T-helper 2 cell (primary cell): ENCODE data around the gene ISLR.
A peak's percentile ranks its signal among the peaks of the same experiment; 100 is the strongest.

ENCODE experiments used
- DNase-seq, 5 experiments: peaks; one replicate each; pipeline versions ENCODE4 v3.0.0 to v3.0.0-alpha.2; 2012 to 2022
- total RNA-seq, 2 donors: gene quantifications; one replicate each; lab custom pipeline; 2026; lab: John Stamatoyannopoulos, UW

ISLR gene, protein sequence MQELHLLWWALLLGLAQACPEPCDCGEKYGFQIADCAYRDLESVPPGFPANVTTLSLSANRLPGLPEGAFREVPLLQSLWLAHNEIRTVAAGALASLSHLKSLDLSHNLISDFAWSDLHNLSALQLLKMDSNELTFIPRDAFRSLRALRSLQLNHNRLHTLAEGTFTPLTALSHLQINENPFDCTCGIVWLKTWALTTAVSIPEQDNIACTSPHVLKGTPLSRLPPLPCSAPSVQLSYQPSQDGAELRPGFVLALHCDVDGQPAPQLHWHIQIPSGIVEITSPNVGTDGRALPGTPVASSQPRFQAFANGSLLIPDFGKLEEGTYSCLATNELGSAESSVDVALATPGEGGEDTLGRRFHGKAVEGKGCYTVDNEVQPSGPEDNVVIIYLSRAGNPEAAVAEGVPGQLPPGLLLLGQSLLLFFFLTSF
- 0 to 0.07 reads per million in 2 donors for total RNA-seq

DNA sequence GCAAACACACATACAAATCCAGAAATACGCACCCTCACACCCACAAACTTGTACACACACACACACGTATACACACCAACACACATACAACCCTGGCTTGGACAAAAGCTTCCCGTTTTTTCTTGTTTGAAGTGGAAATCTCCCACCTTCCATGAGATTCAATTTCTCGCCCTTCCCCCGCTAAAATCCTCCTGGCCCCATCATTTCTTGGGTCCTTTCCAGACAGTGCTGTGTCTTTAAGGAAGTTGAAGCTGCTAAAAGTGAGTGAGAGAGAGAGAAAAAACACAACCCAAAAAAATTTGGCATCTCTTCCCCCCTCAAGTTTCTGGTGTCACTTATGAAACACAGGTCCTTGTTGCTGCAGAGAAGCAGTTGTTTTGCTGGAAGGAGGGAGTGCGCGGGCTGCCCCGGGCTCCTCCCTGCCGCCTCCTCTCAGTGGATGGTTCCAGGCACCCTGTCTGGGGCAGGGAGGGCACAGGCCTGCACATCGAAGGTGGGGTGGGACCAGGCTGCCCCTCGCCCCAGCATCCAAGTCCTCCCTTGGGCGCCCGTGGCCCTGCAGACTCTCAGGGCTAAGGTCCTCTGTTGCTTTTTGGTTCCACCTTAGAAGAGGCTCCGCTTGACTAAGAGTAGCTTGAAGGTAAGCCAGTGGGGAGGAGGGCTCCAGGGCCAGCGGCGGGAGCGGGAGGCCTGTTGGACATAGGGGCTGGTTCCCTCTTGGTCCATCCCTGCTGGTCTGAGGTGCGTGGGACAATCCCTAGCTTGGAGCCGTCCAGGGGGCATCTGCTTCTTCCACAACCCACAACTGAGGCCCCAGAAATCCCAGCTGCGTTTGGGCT, at the start of gene ISLR:
Gene ISLR, plus strand, starts transcription at position 331 of the 839 bp plus-strand sequence. CDS start 1,149 bp downstream, outside the sequence.
- no peak for DNase-seq

DNA sequence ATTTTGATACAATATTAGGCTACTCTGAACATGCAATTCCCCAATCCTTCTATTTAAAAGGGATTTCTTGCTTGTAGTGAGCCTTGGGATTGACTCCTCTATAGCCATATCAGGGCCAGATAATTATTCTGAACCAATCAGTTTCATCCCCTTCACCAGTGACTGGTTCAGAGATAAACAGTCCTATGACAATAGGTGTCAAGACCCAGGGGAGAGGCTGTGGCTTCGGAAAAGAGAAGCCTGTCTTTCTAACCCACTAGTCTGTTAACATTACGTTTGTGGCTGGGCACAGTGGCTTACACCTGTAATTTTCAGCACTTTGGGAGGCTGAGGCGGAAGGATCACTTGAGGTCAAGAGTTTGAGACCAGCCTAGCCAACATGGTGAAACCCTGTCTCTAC, 49.3 kb upstream of the ISLR start:
- no peak for DNase-seq

DNA sequence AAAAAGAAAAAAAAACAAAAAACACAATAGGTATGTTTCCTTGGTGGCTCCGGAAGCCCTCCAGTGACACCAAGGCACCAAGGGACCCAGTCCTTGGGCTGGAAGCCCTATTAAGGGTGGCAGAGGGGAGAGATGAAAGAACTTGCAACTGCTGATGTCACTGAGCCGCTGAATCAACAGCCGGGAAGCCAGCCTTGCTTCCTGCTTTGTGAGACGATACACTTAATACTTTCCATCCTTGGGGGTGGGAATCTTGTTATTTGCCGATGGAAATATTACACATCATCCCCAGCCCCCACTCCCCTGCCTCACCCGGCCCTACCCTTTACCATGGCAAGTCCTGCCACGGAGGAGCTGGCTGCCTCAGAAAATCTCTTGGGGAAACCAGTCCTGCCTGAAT, 48.8 kb upstream of the ISLR start:
- no peak for DNase-seq

DNA sequence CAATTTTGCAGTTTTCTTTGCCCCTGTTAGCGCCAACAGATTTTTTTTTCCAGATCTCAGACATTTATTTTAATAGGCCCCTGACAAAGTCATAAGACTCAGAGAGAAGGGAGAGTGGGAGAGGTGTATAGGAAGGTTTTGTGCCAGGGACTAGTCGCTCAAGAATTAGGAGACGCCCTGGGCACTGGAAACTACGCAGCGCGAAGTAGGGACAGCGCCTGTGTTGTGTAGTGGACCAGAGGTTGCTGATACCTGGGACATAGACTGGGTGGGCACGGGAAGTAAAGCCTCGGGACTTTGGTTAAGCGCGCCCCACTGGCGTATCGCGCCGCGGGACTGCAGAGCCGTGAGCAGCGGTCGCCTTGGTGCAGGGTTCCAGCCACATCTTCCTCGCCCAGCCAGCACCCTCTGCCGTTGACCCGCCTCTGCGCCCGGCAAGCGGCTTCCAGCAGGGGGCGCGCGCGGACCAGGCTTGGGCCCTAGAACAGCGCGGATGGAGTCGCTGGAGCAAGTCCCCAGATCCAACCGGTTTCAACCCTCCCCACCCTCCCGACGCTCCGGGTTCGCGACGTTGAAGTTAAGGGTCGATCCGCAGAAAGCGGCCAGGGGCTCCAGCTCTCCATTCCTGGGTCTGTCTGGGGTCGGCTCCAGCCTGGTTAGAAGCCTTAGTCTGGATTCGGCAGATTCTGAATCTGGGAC, 46.1 kb upstream of the ISLR start:
- DNase-seq, result peak; percentile 46 to 81 (median 70)

DNA sequence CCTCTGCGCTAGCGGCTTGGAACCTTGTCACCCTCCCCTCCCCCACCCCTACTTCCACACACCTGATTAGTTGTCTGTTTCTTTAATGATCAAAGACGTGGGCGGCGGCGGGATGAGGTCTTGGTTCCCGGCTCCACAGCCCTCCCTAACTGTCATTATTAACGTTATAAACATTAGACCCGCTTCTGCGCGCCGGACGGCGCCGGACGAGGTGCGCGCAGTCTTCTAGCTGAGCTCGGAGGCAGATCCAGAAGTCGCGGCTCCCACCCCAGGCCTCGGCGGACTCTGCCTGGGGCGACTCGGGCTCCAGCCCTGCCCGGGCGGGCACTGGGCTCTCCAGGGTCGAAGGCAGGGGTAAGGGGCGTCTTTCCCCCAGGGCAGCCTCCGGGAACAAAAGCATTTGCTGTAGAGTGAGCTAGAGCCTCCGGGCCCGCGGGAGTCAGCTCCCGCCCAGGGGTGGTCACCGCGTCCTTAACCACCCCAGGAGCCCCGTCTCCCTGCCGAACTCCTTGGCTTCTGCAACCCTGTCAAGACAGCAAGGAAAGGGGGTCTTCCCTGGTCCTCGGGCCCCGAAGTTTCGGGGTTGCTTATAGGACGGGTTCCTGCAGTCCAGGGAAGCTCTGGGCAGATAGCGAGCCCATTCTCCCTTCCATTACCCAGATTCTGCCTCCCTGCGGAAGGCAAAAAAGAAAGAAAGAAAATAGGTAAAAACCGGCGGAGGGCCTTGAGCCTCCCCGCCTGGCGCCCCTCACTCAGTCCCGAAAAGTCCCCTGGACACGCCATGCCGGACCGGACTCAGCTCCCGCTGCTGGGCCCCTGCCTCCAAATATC, 45.3 kb upstream of the ISLR start:
- no peak for DNase-seq

DNA sequence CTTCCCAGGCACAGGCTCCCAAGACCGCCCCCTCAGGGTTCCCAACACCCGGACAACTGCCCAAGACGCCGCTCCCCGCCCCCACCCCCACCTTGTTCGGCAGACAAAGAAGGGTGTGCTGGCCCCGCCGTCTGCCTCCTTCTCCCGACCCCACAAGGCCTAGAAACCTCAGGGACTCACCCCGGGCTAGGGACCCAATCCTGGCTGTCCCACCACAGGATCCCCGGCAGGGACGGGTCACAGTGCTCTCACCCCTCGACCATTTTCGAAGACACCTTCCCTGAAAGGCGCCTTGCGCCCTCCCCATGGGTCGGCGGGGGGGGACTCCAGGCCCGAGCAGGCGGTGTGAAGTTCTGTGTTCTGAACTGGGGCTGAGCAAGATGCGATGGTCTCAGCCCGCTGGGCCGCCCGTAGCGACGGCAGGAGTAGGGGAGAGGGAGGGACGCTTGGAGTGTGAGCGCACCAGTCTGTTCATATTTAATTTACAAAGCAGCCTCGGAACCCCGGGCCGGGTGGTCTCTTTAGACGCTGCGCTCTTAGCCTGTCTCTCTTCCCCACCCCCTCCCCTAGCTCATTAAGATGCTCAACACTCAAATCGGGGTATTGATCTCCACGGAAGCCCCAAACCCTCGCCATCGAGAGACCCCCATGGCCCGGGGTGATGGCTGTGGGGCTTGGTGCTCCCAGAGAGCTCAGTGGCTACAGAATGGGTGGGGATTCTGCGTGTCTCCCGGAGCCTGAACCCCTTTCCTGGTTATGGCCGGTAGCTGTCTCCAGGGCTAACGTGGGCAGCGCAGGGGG, 44.5 kb upstream of the ISLR start:
- DNase-seq, result no peak

DNA sequence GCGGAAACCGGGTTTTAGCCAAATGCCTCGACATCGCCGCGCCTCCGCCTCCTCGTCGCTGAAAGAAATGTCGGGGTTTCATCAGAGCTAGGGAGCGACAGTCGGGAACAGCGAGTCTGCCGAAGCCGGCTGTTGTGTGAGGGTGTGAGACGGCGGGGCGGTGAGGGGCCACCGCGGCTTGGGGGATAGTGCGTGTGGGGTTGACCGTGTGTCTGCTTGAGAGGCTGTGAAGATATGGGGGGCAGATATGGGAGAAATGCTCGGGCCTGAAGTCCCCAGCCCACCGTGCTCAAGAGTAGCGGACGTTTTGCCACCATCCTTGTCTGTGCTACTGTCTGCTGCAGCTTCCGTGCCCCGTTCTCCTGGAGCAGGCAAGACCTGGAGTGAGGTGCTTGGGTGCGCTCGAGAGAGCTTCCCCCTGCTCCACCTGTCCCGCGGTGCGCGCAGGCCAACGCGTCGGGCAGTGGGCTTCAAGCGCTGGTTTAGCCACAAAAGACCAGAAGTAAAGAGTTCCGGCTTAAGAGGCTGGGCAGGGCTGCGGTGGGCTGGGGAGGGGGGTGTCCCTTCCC, 43.8 kb upstream of the ISLR start:
- DNase-seq, result no peak

DNA sequence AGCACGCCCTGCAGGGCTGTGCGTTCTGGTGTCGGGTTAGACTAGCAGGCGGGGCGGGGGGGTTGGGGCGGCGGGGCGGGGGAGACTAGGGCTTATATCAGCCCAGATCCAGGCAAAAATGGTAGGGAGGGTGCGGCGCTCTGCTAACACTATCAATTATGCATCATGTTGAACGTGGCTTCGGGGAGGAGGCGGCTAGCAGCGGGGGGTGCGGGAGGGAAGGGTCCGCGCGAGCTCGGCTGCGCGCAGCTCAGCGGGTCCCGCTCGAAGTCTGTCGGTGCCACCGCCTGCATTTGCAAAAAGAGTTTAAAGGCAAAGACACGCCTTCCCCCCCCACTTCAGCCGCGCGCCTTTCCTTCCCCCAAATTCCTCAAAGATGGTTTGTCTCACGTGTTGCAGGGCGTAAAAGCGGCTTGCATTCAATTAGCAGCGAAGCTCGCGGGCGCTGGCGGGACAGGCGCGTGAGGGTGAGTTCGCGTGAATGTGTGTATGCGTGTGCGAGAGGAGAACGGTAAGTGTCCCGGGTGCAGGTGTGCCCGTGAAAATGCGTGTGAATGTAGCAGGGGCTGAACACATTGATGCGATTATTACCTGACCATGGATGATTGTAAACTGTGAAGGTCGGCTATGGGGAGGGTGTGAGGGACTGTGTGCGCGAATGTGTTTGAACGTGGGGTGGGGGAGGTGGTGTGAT, 43.2 kb upstream of the ISLR start, which contains the start of gene ISLR2:
Gene ISLR2, plus strand, starts transcription at position 432 of the 694 bp plus-strand sequence. CDS start 2,169 bp downstream, outside the sequence.
- DNase-seq, result peak in 1 of 5 experiments; percentile 17

DNA sequence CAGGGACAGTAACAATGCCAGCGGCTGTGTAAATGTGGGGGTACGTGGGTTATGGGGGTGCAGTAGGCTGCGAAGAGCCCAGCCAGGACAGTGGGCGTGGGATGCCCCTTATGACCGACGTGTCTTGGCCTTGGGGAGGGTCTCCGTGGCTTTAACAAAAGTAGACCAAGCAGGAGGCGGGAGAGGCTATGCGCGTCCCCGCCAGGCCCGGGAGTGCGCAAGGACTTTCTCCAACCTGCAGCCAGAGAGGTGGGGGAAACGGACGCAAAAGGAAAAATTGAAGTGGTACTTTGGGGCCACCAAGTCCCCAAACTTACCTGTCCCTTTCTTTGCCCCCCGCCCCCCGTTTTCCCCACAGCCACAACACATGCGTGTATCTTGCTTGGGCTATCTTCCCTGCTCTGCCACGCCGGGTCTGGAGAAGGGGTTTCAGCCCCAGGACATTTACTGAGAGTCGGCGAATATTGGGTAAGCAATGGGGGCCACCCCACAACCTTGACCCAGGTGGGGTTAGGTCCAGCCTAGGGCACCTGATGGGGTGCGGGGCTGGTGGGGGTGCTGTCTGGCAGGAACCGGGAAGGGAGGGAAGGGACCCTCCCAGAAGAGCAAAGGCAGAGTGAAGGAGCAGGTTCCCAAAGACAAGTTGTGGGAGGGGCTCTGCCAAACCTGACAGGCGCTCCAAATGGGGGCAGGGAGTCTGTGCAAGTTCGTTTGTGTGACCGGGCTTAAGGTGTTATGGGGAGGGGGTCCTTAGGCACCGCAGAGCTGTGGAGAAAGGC, 42.5 kb upstream of the ISLR start:
- DNase-seq, result no peak

DNA sequence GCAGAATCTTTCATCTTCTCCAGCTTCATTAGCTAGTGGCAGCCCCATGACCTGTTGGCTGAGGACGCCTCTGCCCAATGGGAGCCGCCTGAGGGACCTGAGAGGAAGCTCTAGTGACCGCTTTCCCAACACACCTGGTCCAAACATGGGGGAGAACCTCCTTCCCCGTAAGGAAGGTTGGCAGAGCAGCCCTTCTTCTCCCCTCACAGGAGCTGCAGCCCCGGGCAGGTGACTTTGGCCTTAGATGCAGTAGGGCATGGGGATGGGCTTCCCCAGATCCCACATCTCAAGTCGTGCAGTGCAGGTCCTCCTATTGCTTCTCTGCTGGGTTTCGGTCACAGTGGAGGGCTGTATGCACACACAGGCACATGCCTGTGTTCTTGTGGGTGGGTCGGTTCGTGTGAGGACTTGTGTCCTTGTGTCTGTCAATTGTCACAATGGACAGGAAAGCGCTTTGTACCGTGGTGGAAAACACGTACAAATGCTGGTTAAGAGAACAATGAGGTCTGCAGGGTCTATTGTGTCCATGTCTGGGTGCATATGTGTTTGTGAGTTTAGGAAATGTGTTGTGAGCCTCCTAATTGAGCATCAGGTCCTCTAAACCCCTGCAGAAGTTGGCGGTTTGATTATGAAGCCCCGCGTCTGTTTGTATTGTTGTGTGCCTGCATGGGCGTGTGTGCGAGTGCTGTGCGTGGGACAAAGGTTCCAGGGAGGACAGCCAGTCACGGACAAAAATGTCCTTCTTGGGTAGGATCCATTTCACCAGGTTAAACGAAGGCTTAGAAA, 41.7 kb upstream of the ISLR start:
- DNase-seq, result no peak

DNA sequence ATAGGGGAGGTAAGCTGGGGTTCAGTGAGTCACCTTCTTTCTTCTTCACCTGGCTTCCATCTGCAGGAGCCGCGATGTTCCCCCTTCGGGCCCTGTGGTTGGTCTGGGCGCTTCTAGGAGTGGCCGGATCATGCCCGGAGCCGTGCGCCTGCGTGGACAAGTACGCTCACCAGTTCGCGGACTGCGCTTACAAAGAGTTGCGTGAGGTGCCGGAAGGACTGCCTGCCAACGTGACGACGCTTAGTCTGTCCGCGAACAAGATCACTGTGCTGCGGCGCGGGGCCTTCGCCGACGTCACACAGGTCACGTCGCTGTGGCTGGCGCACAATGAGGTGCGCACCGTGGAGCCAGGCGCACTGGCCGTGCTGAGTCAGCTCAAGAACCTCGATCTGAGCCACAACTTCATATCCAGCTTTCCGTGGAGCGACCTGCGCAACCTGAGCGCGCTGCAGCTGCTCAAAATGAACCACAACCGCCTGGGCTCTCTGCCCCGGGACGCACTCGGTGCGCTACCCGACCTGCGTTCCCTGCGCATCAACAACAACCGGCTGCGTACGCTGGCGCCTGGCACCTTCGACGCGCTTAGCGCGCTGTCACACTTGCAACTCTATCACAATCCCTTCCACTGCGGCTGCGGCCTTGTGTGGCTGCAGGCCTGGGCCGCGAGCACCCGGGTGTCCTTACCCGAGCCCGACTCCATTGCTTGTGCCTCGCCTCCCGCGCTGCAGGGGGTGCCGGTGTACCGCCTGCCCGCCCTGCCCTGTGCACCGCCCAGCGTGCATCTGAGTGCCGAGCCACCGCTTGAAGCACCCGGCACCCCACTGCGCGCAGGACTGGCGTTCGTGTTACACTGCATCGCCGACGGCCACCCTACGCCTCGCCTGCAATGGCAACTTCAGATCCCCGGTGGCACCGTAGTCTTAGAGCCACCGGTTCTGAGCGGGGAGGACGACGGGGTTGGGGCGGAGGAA, 40.5 kb upstream of the ISLR start:
- DNase-seq, result peak in 1 of 5 experiments; percentile 56

DNA sequence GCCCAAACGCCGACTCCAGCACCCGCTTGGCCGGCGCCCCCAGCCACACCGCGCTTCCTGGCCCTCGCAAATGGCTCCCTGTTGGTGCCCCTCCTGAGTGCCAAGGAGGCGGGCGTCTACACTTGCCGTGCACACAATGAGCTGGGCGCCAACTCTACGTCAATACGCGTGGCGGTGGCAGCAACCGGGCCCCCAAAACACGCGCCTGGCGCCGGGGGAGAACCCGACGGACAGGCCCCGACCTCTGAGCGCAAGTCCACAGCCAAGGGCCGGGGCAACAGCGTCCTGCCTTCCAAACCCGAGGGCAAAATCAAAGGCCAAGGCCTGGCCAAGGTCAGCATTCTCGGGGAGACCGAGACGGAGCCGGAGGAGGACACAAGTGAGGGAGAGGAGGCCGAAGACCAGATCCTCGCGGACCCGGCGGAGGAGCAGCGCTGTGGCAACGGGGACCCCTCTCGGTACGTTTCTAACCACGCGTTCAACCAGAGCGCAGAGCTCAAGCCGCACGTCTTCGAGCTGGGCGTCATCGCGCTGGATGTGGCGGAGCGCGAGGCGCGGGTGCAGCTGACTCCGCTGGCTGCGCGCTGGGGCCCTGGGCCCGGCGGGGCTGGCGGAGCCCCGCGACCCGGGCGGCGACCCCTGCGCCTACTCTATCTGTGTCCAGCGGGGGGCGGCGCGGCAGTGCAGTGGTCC, 39.7 kb upstream of the ISLR start:
- peak in 1 of 5 experiments; percentile 18 for DNase-seq

DNA sequence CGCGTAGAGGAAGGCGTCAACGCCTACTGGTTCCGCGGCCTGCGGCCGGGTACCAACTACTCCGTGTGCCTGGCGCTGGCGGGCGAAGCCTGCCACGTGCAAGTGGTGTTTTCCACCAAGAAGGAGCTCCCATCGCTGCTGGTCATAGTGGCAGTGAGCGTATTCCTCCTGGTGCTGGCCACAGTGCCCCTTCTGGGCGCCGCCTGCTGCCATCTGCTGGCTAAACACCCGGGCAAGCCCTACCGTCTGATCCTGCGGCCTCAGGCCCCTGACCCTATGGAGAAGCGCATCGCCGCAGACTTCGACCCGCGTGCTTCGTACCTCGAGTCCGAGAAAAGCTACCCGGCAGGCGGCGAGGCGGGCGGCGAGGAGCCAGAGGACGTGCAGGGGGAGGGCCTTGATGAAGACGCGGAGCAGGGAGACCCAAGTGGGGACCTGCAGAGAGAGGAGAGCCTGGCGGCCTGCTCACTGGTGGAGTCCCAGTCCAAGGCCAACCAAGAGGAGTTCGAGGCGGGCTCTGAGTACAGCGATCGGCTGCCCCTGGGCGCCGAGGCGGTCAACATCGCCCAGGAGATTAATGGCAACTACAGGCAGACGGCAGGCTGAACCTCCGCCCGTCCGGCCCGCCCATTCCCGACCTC, 39.0 kb upstream of the ISLR start:
- no peak for DNase-seq

DNA sequence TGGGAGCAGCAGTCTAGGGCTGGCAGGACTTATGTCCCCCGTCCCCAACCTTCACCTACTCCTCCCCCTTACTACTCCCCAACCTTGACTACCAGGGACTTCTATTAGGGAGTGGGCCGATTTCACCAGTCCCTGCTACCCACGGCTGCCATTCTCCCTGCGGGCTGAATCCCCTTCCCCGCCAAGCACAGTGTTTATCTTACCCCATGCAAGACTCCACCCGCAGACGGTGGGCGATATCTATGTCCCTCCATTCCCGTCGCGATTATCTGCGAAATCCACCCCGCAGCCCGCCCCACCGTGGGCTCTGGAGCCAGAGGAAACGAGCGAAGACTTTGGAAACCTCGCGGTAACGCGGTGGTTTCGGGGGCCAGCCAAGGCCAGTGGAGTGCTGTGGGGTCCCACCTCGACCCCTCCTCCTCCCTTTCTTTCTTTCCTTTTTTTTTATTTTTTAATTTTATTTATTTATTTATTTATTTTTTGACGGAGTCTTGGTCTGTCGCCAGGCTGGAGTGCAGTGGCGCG, 38.4 kb upstream of the ISLR start:
- DNase-seq, result no peak

DNA sequence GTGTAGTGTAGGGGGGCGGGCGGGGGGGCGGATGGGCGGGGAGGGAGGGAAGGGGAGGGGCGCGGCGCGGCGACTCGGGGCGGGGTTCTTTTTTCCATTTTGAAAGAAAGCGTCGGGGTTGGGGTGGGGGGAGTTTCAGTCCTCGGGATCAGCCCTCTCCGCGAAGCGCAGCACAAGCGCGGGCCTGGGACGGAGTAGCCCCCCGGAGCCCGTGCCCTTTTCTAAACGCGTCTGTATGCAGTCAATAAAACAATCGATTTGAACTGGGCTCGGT, 37.0 kb upstream of the ISLR start:
- no peak for DNase-seq
